Lower leg skin (tissue), 4 donors: ENCODE results near the gene CHN2. TPM values are rescaled to one million over a fixed set of nuclear protein-coding genes. Genes with fewer than 3 reads are reported as not detected.
"Not testable (repeated sequence)": the region's sequence is repeated elsewhere in the genome, so short reads cannot be mapped to it uniquely, and the experiment has no call there.

Source experiments
- DNase-seq, 2 donors: peaks; one replicate each; pipeline ENCODE4 v3.0.0-alpha.2; 2019; ENCODE audit warnings: low spot score in 2 of 2
- H3K4me3 ChIP-seq: fragments of 200-600 bp; sonication (generic); 2 replicates; pipeline ENCODE4 v1.5.1; 2017; ENCODE audit warnings: mild to moderate bottlenecking, low read depth; ENCODE audit not compliant: poor library complexity, severe bottlenecking
- POLR2A ChIP-seq, 2 donors: fragments of 450-650 bp; IDR thresholded peaks; one replicate each; pipeline ENCODE4 v1.6.1; 2016 to 2017; ENCODE audit warnings: antibody characterized with exemption in 2 of 2, mild to moderate bottlenecking in 1 of 2, moderate library complexity in 1 of 2
- WGBS, 2 donors: methylation state at CpG; one replicate each; pipeline ENCODE4 v1.1.5; 2018; 5-methylcytosine and 5-hydroxymethylcytosine counted together
- intact Hi-C: fragments of 100-400 bp; cut with DNase I; formaldehyde crosslinking; loops from one replicate; pipeline ENCODE4 v1.15.0; 2023; ENCODE audit warnings: low total_unique reads
- total RNA-seq, 4 donors: library from RNA; depleted of rRNA; stranded (reverse); fragments of >200 nt; gene quantifications; one replicate each; pipeline ENCODE4 v1.1.0, GENCODE V29; 2016
- TF ChIP-seq, protein P1 (sequence below), 3 donors: fragments of 450-650 bp; IDR thresholded peaks; one replicate each; pipeline ENCODE4 v1.5.1; 2016; ENCODE audit warnings: antibody characterized with exemption in 3 of 3, mild to moderate bottlenecking in 3 of 3, moderate library complexity in 2 of 3

The CHN2 gene
- total RNA-seq, 4 donors from 2014 or later = 1.0 to 3.8 (median 2.0) TPM

DNA sequence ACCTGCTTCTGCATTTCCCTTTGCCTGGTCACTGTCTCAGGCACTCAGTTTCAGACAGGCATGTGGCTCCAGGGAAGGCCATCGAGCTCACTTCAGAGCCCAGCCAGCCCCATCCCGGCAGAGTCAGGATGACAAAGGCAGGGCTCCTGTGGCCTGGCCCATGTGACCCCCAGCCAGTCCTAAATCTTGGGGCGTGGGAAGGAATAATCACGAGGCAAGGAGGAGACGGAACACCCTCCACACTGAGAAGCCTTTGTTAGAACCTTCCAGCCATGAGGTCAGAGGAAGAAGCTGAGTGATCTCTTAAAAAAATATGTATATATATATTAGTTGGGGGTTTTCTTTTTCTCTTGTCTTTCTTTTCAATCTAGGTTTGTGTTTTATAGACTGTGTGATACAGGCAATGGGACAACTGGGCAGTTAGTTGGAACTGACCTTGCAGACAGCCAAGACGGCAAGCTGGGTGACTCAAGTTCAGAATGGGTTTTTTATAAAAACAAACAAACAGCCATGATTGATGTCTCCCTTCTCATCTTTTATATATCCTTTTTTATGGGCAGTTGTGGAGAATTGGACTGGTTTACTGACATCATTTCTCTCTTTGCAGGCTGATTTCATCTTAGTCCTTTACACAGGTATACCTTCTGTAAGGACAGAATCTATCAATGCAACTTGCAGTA is 60.8 kb downstream of the CHN2 start:
- intact Hi-C loops = no loop called here
- 64 to 66% methylated on average over 6 of the region's 6 CpGs for WGBS, 2 donors
- no peak overlapping the region for H3K4me3 ChIP-seq
- no peak for DNase-seq
- TF ChIP-seq POLR2A (IDR thresholded peaks at IDR 0.05) = no peak
- TF ChIP-seq, protein P1, sequence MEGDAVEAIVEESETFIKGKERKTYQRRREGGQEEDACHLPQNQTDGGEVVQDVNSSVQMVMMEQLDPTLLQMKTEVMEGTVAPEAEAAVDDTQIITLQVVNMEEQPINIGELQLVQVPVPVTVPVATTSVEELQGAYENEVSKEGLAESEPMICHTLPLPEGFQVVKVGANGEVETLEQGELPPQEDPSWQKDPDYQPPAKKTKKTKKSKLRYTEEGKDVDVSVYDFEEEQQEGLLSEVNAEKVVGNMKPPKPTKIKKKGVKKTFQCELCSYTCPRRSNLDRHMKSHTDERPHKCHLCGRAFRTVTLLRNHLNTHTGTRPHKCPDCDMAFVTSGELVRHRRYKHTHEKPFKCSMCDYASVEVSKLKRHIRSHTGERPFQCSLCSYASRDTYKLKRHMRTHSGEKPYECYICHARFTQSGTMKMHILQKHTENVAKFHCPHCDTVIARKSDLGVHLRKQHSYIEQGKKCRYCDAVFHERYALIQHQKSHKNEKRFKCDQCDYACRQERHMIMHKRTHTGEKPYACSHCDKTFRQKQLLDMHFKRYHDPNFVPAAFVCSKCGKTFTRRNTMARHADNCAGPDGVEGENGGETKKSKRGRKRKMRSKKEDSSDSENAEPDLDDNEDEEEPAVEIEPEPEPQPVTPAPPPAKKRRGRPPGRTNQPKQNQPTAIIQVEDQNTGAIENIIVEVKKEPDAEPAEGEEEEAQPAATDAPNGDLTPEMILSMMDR (IDR thresholded peaks at IDR 0.05) = no peak

DNA sequence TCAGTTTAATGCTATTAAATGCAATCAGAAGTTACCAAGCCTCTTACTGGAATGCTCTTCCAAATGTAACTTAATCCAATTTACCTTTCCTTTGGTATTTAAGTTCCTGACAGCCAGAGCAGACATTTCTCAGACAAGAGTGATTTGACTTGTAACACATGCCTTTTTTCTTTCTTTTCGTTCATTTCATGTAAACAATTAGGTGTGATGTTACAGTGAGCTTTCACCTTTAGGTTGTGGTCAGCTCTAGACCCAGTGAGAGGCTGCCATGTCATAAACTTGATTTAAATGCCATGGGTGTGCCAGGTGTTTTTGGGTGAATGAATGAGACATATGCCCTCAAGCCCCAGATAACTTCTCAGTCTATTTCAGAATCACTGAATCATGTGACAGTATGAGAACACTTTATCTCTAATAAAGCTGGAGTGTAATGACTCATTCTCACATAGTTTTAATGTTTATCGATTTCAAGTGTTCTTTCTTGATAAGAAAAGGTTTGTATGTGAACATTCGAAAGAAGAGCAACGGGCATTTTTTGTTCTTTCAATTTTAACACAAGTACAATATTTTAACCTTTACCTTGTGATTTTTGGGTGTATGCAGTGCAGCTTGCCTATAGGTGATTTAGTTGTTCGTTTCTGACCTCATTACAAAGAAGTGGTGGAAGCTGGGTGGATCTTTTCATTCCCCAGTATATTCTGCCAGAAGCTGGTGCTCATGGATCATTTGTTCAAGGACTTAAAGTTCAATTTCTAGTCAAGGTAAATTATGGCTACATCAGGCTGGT is 61.5 kb downstream of the CHN2 start:
- intact Hi-C loops = no loop called here
- no peak for DNase-seq
- TF ChIP-seq, protein P1 (IDR thresholded peaks at IDR 0.05) = no peak
- no peak for TF ChIP-seq POLR2A (IDR thresholded peaks at IDR 0.05)
- no peak overlapping the region for H3K4me3 ChIP-seq
- 30 to 31% methylated on average over 5 of the region's 5 CpGs for WGBS, 2 donors

DNA sequence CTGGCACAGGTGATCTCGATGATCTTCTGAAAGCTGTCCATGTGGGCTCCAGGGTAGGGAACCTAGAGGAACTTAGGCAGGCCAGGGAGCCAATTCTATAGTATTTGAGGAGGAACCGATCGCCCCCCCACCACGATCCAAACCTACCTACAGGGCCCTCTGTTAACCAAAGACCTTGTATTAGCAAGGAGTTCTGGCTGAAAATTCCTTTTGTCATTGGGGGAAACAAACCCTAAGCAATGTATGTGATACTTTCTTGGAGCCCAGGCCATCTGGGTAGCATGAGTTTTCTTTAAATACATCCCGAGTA is 62.1 kb downstream of the CHN2 start:
- no peak for TF ChIP-seq POLR2A (IDR thresholded peaks at IDR 0.05)
- TF ChIP-seq, protein P1 (IDR thresholded peaks at IDR 0.05) = no peak
- intact Hi-C loops = no loop called here
- 89 to 95% methylated on average over 5 of the region's 5 CpGs for WGBS, 2 donors
- DNase-seq = no peak
- no peak overlapping the region for H3K4me3 ChIP-seq

DNA sequence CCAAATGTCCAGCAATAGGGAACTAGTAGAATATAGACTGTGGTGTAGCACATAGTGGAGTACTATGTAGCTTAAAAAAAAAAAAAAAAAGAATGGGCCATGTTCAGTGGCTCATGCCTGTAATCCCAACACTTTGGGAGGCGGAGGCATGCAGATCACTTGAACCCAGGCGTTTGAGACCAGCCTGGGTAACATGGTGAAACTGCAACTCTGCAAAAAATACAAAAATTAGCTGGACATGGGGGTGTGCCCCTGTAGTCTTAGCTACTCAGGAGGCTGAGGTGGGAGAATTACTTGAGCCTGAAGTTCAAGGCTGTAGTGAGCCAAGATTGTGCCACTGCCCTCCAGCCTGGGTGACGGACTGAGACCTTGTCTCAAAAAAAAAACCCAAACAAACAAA is 64.4 kb downstream of the CHN2 start:
- H3K4me3 ChIP-seq = no peak overlapping the region
- DNase-seq = no peak
- 94 to 100% methylated on average over 3 of the region's 3 CpGs for WGBS, 2 donors
- intact Hi-C loops = no loop called here
- no peak for TF ChIP-seq POLR2A (IDR thresholded peaks at IDR 0.05)
- TF ChIP-seq, protein P1 (IDR thresholded peaks at IDR 0.05) = no peak

DNA sequence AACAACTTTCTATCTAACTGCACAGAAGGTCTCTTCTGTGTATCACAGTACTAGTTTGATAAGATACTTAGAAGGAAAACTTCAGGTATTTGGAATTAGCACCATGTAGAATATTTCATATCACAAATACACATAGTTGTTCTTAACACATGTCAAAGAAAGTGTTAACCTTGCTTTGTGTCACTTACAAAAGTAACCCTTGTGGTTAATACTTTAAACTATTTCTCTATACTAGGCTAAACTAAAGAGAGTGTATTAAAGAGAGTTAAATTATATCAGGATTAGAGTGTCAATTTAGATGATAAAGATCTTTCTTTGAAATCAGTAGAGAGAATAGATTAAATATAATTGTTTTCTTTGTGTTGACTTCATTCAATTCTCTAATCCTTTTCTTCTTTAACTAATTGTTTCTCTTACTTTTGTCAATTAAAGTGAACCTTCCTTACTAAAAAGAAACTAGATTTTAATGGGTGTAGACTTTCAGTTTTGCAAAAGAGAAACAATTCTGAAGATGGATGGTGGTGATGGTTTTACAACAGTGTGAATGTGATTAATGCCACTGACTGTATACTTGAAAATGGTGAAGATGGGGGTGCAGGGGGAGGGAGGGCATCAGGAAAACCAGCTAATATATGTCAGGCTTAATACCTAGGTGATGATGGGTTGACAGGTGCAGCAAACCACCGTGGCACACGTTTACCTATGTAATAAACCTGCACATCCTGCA is 67.8 kb downstream of the CHN2 start:
- WGBS, 2 donors = 95% methylated on average over 2 of the region's 2 CpGs
- TF ChIP-seq, protein P1 (IDR thresholded peaks at IDR 0.05) = no peak
- TF ChIP-seq POLR2A (IDR thresholded peaks at IDR 0.05) = no peak
- H3K4me3 ChIP-seq = no peak overlapping the region
- intact Hi-C loops = no loop called here
- no peak for DNase-seq

DNA sequence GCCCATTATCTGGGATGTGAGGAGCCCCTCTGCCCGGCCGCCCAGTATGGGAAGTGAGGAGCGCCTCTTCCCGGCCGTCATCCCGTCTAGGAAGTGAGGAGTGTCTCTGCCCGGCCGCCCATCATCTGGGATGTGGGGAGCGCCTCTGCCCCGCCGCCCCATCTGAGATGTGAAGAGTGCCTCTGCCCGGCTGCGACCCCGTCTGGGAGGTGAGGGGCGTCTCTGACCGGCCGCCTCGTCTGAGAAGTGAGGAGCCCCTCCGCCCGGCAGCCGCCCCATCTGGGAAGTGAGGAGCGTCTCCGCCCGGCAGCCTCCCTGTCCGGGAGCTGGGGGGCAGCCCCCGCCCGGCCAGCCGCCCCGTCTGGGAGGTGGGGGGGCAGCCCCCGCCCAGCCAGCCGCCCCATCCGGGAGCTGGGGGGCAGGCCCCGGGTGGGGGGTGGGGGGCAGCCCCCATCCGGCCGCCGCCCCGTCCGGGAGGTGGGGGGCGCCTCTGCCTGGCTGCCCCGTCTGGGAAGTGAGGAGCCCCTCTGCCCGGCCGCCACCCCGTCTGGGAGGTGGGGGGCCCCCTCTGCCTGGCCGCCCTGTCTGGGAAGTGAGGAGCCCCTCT is 69.1 kb downstream of the CHN2 start:
- H3K4me3 ChIP-seq, intact Hi-C loops, DNase-seq: not testable (repeated sequence)
- WGBS, 2 donors = 97 to 98% methylated on average over 19 to 22 of the region's 44 CpGs
